ENCODE measurements around the gene CDH4.

- TF ChIP-seq CTCF (conservative IDR thresholded peaks at IDR 0.05) (no peak), EZH2 (IDR thresholded peaks at IDR 0.05; ENCODE audit: low read depth) (no peak)
These were observed 481.2 kb downstream of the CDH4 start for GRCh38 chr20:61733216-61733615.
